Gastroesophageal sphincter (tissue), 4 donors: ENCODE results near the gene ZNF416. TPM values are rescaled to one million over a fixed set of nuclear protein-coding genes. Genes with fewer than 3 reads are reported as not detected.

ENCODE experiments used
- ATAC-seq: fragments of 150-250 bp; one replicate; pipeline ENCODE4 v1.9.1; 2016; ENCODE audit warnings: mild to moderate bottlenecking, moderate library complexity
- H3K27ac ChIP-seq, 4 donors: fragments of 200-600 bp; sonication (generic) in 3 of 4; 1 replicate in 3 of 4; 2 replicates in 1 of 4; pipeline ENCODE4 v1.5.1; 2016 to 2019
- H3K27me3 ChIP-seq: fragments of 200-600 bp; sonication (generic); one replicate; pipeline ENCODE4 v1.5.1; 2019
- H3K36me3 ChIP-seq, 2 donors: fragments of 200-600 bp; sonication (generic); one replicate each; pipeline ENCODE4 v1.5.1; 2019; ENCODE audit warnings: control low read depth in 1 of 2
- H3K4me1 ChIP-seq, 3 donors: fragments of 200-600 bp; sonication (generic); 1 replicate in 2 of 3; 2 replicates in 1 of 3; pipeline ENCODE4 v1.5.1; 2016 to 2019; ENCODE audit warnings: control low read depth in 2 of 3
- H3K4me3 ChIP-seq, 2 donors: fragments of 200-600 bp; sonication (generic); one replicate each; pipeline ENCODE4 v1.5.1; 2019; ENCODE audit warnings: mild to moderate bottlenecking in 1 of 2, moderate library complexity in 1 of 2
- H3K9me3 ChIP-seq, 3 donors: fragments of 200-600 bp; sonication (generic); one replicate each; pipeline ENCODE4 v1.5.1; 2017 to 2019; ENCODE audit warnings: control low read depth in 2 of 3
- EP300 ChIP-seq: sonication (generic); formaldehyde crosslinking; IDR thresholded peaks from one replicate; pipeline ENCODE4 v1.6.1; 2017; ENCODE audit warnings: antibody characterized with exemption, mild to moderate bottlenecking
- POLR2A ChIP-seq, 2 donors: fragments of 450-650 bp; IDR thresholded peaks; one replicate each; pipeline ENCODE4 v1.6.1; 2017; ENCODE audit warnings: antibody characterized with exemption in 2 of 2, mild to moderate bottlenecking in 2 of 2, moderate library complexity in 1 of 2
- POLR2AphosphoS5 ChIP-seq: sonication (generic); formaldehyde crosslinking; IDR thresholded peaks from one replicate; pipeline ENCODE4 v1.6.1; 2017; ENCODE audit warnings: antibody characterized with exemption
- WGBS, 2 donors: methylation state at CpG; one replicate each; pipeline ENCODE4 v1.1.5; 2018; ENCODE audit warnings: low coverage in 1 of 2; 5-methylcytosine and 5-hydroxymethylcytosine counted together
- total RNA-seq, 4 donors: library from RNA; depleted of rRNA; stranded (reverse); fragments of >200 nt; gene quantifications; one replicate each; pipeline ENCODE4 v1.1.0, GENCODE V29; 2016
- TF ChIP-seq, protein P1 (sequence below), 4 experiments: fragments of 200-600 bp in 2 of 4; fragments of 450-650 bp in 2 of 4; sonication (generic) in 1 of 4; IDR thresholded peaks; one replicate each; pipeline ENCODE4 v1.5.1; 2017 to 2019; ENCODE audit warnings: antibody characterized with exemption in 4 of 4, mild to moderate bottlenecking in 2 of 4, moderate library complexity in 2 of 4

The ZNF416 gene
- total RNA-seq, 4 donors from 2014 or later, result 4.0 to 6.1 (median 5.7) TPM

DNA sequence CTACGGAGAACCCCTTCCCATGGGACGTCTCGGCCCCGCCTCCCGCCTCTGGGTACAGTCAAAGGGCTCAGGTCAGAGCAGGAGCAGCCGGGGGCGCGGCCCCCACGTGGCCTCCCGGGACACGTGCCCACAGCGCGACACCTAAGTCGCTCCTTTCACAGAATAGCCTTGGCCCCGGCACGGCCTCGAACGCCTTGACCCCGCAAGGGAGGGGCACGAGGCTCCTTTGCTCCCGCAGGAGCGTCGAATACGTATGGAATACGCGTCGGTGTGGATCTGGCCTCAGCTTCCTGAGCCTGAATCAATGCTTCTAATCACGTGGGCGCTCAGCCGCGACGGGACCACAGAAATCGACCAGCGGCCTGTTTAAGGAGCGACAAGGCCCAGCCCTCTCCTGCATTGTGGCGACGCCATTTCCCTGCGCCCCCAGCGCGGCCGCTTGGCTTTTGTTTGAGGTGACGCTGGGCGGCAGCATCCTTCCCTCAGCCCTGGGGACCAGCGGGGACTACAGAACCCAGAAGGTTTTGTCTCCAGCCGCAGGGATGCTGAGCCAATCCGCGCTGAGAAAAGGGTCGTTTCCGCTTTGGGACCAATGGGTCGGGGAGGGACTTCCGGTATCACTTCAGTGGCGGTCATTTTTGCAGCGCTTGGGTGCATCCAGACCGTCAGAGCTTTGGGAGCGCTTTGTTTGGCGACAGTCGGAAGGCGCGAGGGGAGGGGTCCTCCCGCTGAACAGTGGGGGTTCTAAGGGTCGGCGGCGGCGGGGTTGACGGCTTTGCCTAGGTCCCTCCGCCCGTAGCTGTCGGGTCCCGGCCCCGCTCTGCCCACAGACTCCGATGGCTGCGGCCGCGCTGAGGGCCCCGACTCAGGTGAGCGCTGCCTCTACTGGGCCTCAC lies 5.1 kb upstream of the ZNF416 start, which contains the start of gene ZIK1:
TSS of gene ZIK1 (plus strand) at position 625 of the 896 bp plus-strand sequence. CDS start at position 837, 212 bp downstream.
- Histone ChIP-seq H3K4me3 (peak within 1 kb of the TSS; percentile 53 to 71), H3K9me3 (peaks cover 0 to 46% (median 4%) of the 10 kb centered on the region in 3 donors), H3K27ac (peak within 1 kb of the TSS in 3 of 4 donors; percentile 52 to 66 (median 64)), H3K4me1 (peaks cover 0 to 24% (median 13%) of the 10 kb centered on the region in 3 donors), H3K36me3 (peaks cover 0 to 38% of the 10 kb centered on the region in 2 donors), H3K27me3 (no peaks in the 10 kb centered on the region)
- no peak for TF ChIP-seq EP300
- TF ChIP-seq, protein P1, sequence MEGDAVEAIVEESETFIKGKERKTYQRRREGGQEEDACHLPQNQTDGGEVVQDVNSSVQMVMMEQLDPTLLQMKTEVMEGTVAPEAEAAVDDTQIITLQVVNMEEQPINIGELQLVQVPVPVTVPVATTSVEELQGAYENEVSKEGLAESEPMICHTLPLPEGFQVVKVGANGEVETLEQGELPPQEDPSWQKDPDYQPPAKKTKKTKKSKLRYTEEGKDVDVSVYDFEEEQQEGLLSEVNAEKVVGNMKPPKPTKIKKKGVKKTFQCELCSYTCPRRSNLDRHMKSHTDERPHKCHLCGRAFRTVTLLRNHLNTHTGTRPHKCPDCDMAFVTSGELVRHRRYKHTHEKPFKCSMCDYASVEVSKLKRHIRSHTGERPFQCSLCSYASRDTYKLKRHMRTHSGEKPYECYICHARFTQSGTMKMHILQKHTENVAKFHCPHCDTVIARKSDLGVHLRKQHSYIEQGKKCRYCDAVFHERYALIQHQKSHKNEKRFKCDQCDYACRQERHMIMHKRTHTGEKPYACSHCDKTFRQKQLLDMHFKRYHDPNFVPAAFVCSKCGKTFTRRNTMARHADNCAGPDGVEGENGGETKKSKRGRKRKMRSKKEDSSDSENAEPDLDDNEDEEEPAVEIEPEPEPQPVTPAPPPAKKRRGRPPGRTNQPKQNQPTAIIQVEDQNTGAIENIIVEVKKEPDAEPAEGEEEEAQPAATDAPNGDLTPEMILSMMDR (IDR thresholded peaks at IDR 0.05), result peak in 1 of 4 experiments; percentile 36
- peak in 1 of 2 donors; percentile 5 for TF ChIP-seq POLR2A (IDR thresholded peaks at IDR 0.05)
- TF ChIP-seq POLR2AphosphoS5, result no peak
- ATAC-seq, result peak; percentile 93
- WGBS, 2 donors, result 0% methylated on average over 1 of the region's 76 CpGs; no CpG with 5 or more reads in 1 of the 2 donors

DNA sequence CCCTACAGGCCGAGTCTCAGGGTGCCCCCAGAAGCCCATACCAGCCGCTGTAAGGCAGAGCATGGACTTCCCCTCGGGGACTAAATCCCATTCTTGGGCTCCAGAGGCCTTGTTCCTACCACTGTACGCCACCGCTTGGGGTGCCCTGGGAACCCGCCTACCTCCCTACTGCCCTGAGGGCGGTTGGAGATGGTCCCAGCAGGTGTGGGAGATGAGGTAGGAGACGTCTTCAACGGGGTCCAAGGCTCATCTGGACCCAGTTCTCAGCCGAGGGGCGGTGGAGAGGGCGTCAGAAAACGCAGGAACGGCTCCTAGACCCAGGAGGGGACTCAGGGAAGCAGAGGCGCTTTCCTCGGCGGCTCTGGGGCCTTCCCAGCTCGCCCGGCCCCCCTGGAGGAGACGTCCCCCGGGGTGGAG lies 4.4 kb upstream of the ZNF416 start:
- peaks cover 0 to 40% (median 2%) of the 10 kb centered on the region in 3 donors for H3K9me3 ChIP-seq
- TF ChIP-seq POLR2A (IDR thresholded peaks at IDR 0.05), result no peak
- TF ChIP-seq, protein P1 (IDR thresholded peaks at IDR 0.05), result no peak
- TF ChIP-seq EP300, result no peak
- no peak for TF ChIP-seq POLR2AphosphoS5
- WGBS, 2 donors, result no CpG with 5 or more reads among the region's 21 CpGs

GRCh38 chr19:57576661-57577060 lies 2.0 kb downstream of the ZNF416 start:
- H3K27ac ChIP-seq, result no peak overlapping the region
- peaks cover 0 to 16% (median 8%) of the 10 kb centered on the region in 3 donors for H3K4me1 ChIP-seq
- no peak overlapping the region for H3K4me3 ChIP-seq
- H3K27me3 ChIP-seq, result no peaks in the 10 kb centered on the region
- no peak for ATAC-seq
- TF ChIP-seq, protein P1 (IDR thresholded peaks at IDR 0.05), result no peak
- no peak for TF ChIP-seq POLR2A (IDR thresholded peaks at IDR 0.05)
- no peak for TF ChIP-seq POLR2AphosphoS5
- no peak for TF ChIP-seq EP300
- H3K36me3 ChIP-seq, result peaks cover 0 to 54% of the 10 kb centered on the region in 2 donors
- H3K9me3 ChIP-seq, result peaks cover 0 to 59% (median 10%) of the 10 kb centered on the region in 3 donors

More for the DNA sequence above, 4.4 kb upstream of the ZNF416 start:
- peaks cover 0 to 32% of the 10 kb centered on the region in 2 donors for H3K36me3 ChIP-seq
- H3K27me3 ChIP-seq, result no peaks in the 10 kb centered on the region
- peak overlapping the region; percentile 53 to 71 for H3K4me3 ChIP-seq
- ATAC-seq, result no peak
- peaks cover 0 to 27% (median 13%) of the 10 kb centered on the region in 3 donors for H3K4me1 ChIP-seq
- H3K27ac ChIP-seq, result peak overlapping the region in 1 of 4 donors; percentile 66

GRCh38 chr19:57572415-57572947 lies 6.2 kb downstream of the ZNF416 start:
- H3K36me3 ChIP-seq, result peaks cover 0 to 69% of the 10 kb centered on the region in 2 donors
- ATAC-seq, result no peak
- H3K4me3 ChIP-seq, result no peak overlapping the region
- peaks cover 0 to 3% (median 0%) of the 10 kb centered on the region in 3 donors for H3K4me1 ChIP-seq
- H3K9me3 ChIP-seq, result peaks cover 0 to 98% (median 14%) of the 10 kb centered on the region in 3 donors
- WGBS, 2 donors, result 100% methylated on average over 1 to 3 of the region's 3 CpGs
- no peak overlapping the region for H3K27ac ChIP-seq
- TF ChIP-seq POLR2A (IDR thresholded peaks at IDR 0.05), result no peak
- TF ChIP-seq, protein P1 (IDR thresholded peaks at IDR 0.05), result no peak
- TF ChIP-seq EP300, result no peak
- no peak for TF ChIP-seq POLR2AphosphoS5
- H3K27me3 ChIP-seq, result no peaks in the 10 kb centered on the region
